OCI-LY1 (cell line): ENCODE data around the gene RPP38.

Experiments used
- CTCF ChIP-seq: fragments of 200-600 bp; sonication (generic), shearing (Covaris generic); IDR thresholded peaks from 2 replicates; pipeline ENCODE4 v1.5.1; 2017; ENCODE audit warnings: mild to moderate bottlenecking, antibody characterized with exemption, low read length, moderate library complexity, mixed read lengths
- EZH2 ChIP-seq: fragments of 200-600 bp; sonication (generic), shearing (Covaris generic); IDR thresholded peaks from 2 replicates; pipeline ENCODE4 v1.8.0; 2017; ENCODE audit warnings: borderline replicate concordance, mixed run types, mild to moderate bottlenecking, antibody characterized with exemption, low read length, moderate library complexity, mixed read lengths

GRCh38 chr10:15083674-15084501 is 13.3 kb upstream of the RPP38 start:
- no peak for TF ChIP-seq CTCF
- TF ChIP-seq EZH2: no peak
